Measurements from ENCODE around the gene NCAPG.

- TF ChIP-seq CTCF (IDR thresholded peaks at IDR 0.05), result no peak
- no peak for TF ChIP-seq EZH2phosphoT487 (IDR thresholded peaks at IDR 0.05)
- TF ChIP-seq EZH2 (IDR thresholded peaks at IDR 0.05), result no peak
Observed at GRCh38 chr4:17894421-17894820, 83.6 kb downstream of the NCAPG start.

Data from neural progenitor cell (in vitro differentiated cells).